ENCODE results near the gene SLC25A51. TPM values are rescaled to one million over a fixed set of nuclear protein-coding genes. Genes with fewer than 3 reads are reported as not detected.

Gene SLC25A51
- total and polyA plus RNA-seq, 4 donors = 3.8 to 24.4 (median 9.1) TPM

- TF ChIP-seq REST (IDR thresholded peaks at IDR 0.05) (no peak), SP1 (IDR thresholded peaks at IDR 0.05) (no peak), FOXA2 (IDR thresholded peaks at IDR 0.05) (no peak)
These were observed 15.5 kb upstream of the SLC25A51 start (continued) for GRCh38 chr9:37919246-37919955.

GRCh38 chr9:37918665-37919170 lies 14.8 kb upstream of the SLC25A51 start:
- no peak overlapping the region for H3K27ac ChIP-seq (ENCODE audit: low read depth in 1 of 2, low read length in 2 of 2)
- TF ChIP-seq REST (IDR thresholded peaks at IDR 0.05) (no peak), RAD21 (IDR thresholded peaks at IDR 0.05) (no peak), SP1 (IDR thresholded peaks at IDR 0.05) (no peak), HNF4G (IDR thresholded peaks at IDR 0.05) (no peak), EGR1 (IDR thresholded peaks at IDR 0.05; ENCODE audit: low read depth in 2 of 2) (no peak), HNF4A (conservative IDR thresholded peaks at IDR 0.05) (no peak), FOXA1 (IDR thresholded peaks at IDR 0.05) (no peak), ATF3 (IDR thresholded peaks at IDR 0.05) (no peak), JUND (IDR thresholded peaks at IDR 0.05) (no peak), NR2F2 (IDR thresholded peaks at IDR 0.05) (no peak), TAF1 (conservative IDR thresholded peaks at IDR 0.05) (no peak), ZBTB33 (IDR thresholded peaks at IDR 0.05) (no peak), MAX (IDR thresholded peaks at IDR 0.05) (no peak), CTCF (IDR thresholded peaks at IDR 0.05; ENCODE audit: low read depth, low read length, missing input control) (no peak), FOXA2 (IDR thresholded peaks at IDR 0.05) (no peak), YY1 (IDR thresholded peaks at IDR 0.05) (no peak)
- no peak overlapping the region for H3K9ac ChIP-seq (ENCODE audit: low read depth in 1 of 2, low read length in 2 of 2)
- H3K4me1 ChIP-seq (ENCODE audit: control insufficient read depth in 4 of 4, insufficient read depth in 4 of 4, low read length in 3 of 4) = peaks cover 0 to 6% (median 2%) of the 10 kb centered on the region in 4 donors
- no peak overlapping the region for H3K4me3 ChIP-seq (ENCODE audit: low read depth in 1 of 3, low read length in 3 of 3)
- DNase-seq (ENCODE audit: low spot score) = no peak
- WGBS = 88% methylated on average over 6 of the region's 6 CpGs
- peaks cover 0 to 25% (median 12%) of the 10 kb centered on the region in 4 donors for H3K36me3 ChIP-seq (ENCODE audit: control insufficient read depth in 4 of 4, insufficient read depth in 3 of 4, low read depth in 1 of 4, low read length in 3 of 4)
- H3K27me3 ChIP-seq (ENCODE audit: control insufficient read depth in 4 of 4, insufficient read depth in 4 of 4, low read length in 3 of 4) = no peaks in the 10 kb centered on the region
- H3K9me3 ChIP-seq (ENCODE audit: control insufficient read depth in 4 of 4, low read length in 3 of 4) = no peaks in the 10 kb centered on the region
